ENCODE measurements around the gene HECW1.

DNA sequence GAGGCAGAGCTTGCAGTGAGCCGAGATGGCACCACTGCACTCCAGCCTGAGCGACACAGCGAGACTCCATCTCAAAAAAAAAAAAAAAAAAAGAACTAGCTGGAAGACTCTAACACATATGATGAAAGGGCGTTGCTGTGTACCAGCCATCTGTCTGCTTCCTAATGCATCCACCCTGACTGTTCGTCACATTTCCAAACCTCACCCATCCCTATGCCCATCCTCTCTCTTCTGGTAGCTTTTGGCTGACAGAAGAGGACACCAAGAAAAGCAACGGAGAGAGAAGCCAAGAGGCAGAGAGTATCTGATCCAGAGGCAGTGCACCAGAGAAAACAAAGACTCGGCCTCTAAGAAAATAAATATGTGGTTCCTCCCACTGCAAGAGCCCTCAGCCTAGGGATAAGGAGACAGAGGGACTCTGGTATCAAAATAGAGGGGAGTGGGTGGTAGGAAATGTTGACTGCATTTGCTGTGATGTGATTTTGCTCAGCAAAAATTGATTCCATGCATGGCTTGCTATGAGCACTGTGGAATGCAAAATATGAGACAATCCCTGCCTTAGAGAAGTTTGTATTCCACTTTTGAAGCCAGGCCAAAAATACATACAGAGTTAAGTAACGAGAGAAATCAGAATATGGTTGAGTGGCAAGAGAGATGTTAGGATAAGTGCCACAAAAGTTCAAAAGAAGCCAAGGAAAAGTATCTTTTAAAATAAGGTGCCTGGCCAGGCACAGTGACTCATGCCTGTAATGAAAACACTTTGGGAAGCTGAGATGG lies 369.6 kb downstream of the HECW1 start:
- TF ChIP-seq, protein P1, sequence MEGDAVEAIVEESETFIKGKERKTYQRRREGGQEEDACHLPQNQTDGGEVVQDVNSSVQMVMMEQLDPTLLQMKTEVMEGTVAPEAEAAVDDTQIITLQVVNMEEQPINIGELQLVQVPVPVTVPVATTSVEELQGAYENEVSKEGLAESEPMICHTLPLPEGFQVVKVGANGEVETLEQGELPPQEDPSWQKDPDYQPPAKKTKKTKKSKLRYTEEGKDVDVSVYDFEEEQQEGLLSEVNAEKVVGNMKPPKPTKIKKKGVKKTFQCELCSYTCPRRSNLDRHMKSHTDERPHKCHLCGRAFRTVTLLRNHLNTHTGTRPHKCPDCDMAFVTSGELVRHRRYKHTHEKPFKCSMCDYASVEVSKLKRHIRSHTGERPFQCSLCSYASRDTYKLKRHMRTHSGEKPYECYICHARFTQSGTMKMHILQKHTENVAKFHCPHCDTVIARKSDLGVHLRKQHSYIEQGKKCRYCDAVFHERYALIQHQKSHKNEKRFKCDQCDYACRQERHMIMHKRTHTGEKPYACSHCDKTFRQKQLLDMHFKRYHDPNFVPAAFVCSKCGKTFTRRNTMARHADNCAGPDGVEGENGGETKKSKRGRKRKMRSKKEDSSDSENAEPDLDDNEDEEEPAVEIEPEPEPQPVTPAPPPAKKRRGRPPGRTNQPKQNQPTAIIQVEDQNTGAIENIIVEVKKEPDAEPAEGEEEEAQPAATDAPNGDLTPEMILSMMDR (IDR thresholded peaks at IDR 0.05) = no peak
- no peak for TF ChIP-seq EZH2 (IDR thresholded peaks at IDR 0.05; ENCODE audit: borderline replicate concordance, insufficient read depth, low read depth, low read length, poor library complexity, severe bottlenecking)

All from B cell (primary cell).